ENCODE measurements around the gene GRAMD1B. TPM values are rescaled to one million over a fixed set of nuclear protein-coding genes. Genes with fewer than 3 reads are reported as not detected.

GRAMD1B gene
- total and polyA plus RNA-seq, 2 donors (not counting 1 experiment from before 2014, with no cell fraction given), result 0.58 to 11.6 TPM

GRCh38 chr11:123408619-123409455 lies 21.2 kb upstream of the GRAMD1B start:
- ChIA-PET CTCF (interaction anchor here (0.6 to 6.6 kb wide), 11 partner anchors 8 to 298 kb away, joined by 3 to 108 read pairs (median 11); no protein-coding TSS in a partner anchor), POLR2A (no interaction called here)
- H3K4me1 ChIP-seq (ENCODE audit: control insufficient read depth in 2 of 2, insufficient read depth in 2 of 2, low read length in 2 of 2), result no peaks in the 10 kb centered on the region
- no peaks in the 10 kb centered on the region for H3K9me3 ChIP-seq (ENCODE audit: control extremely low read depth in 1 of 3, control insufficient read depth in 2 of 3, insufficient read depth in 1 of 3, low read length in 2 of 3)
- H4K20me1 ChIP-seq (ENCODE audit: control insufficient read depth, insufficient read depth, low read length, poor library complexity, severe bottlenecking), result no peaks in the 10 kb centered on the region
- H2AFZ ChIP-seq (ENCODE audit: insufficient read depth, low read depth, low read length, poor library complexity, severe bottlenecking), result no peak overlapping the region
- 83% methylated on average over 5 of the region's 8 CpGs for WGBS (ENCODE audit: insufficient coverage)
- no peak overlapping the region for H3K27ac Mint-ChIP-seq
- ATAC-seq (ENCODE audit: low read depth), result no peak
- no peak for DNase-seq
- H3K27me3 Mint-ChIP-seq, result peaks cover 2% of the 10 kb centered on the region
- no peaks in the 10 kb centered on the region for H3K79me2 ChIP-seq (ENCODE audit: control insufficient read depth, insufficient read depth, low read length)
- intact Hi-C loops (cut with micrococcal nuclease), result no loop called here
- no peak overlapping the region for H3K4me2 ChIP-seq (replicated peaks; ENCODE audit: low read depth, low read length, poor library complexity, severe bottlenecking)
- H3K9ac ChIP-seq (ENCODE audit: low read length), result no peak overlapping the region
- peaks cover 12% of the 10 kb centered on the region for H3K4me1 Mint-ChIP-seq
- peaks cover 0 to 2% (median 0%) of the 10 kb centered on the region in 4 experiments for H3K27me3 ChIP-seq (replicated peaks in 1 of 4; ENCODE audit: control extremely low read depth in 1 of 4, control insufficient read depth in 3 of 4, insufficient read depth in 4 of 4, low read length in 3 of 4)
- H3K36me3 ChIP-seq (replicated peaks in 1 of 2; ENCODE audit: control extremely low read depth in 1 of 2, control insufficient read depth in 1 of 2, extremely low read depth in 1 of 2, insufficient read depth in 2 of 2, low read length in 1 of 2), result no peaks in the 10 kb centered on the region
- H3K4me3 ChIP-seq (ENCODE audit: control extremely low read depth in 1 of 5, extremely low read depth in 1 of 5, insufficient read depth in 1 of 5, low read depth in 2 of 5, low read length in 4 of 5), result no peak overlapping the region
- no peak overlapping the region for H3K4me3 Mint-ChIP-seq
- TF ChIP-seq EZH2 (IDR thresholded peaks at IDR 0.05; ENCODE audit: borderline replicate concordance, insufficient read depth, low read depth, low read length, poor library complexity, severe bottlenecking) (no peak), CTCF (IDR thresholded peaks at IDR 0.05) (no peak)
- H3K9me3 Mint-ChIP-seq (ENCODE audit: insufficient read depth), result no peaks in the 10 kb centered on the region
- H3K27ac ChIP-seq (ENCODE audit: low read length in 2 of 2), result no peak overlapping the region
